Adipocyte (in vitro differentiated cells): ENCODE data around the gene SND1.

Experiments
- DNase-seq: peaks from one replicate; pipeline ENCODE4 v3.0.0-alpha.2; 2015; ENCODE audit warnings: low read depth
- H3K27me3 ChIP-seq: replicated peaks from 2 replicates; pipeline ENCODE4 v1.7.0; 2013; ENCODE audit warnings: mild to moderate bottlenecking, low read length, moderate library complexity; ENCODE audit not compliant: control insufficient read depth, insufficient read depth
- H3K36me3 ChIP-seq: 2 replicates; pipeline ENCODE4 v1.7.0; 2013; ENCODE audit warnings: low read length, mild to moderate bottlenecking, moderate library complexity; ENCODE audit not compliant: control insufficient read depth, insufficient read depth, severe bottlenecking
- H3K4me1 ChIP-seq: 2 replicates; pipeline ENCODE4 v1.7.0; 2013; ENCODE audit warnings: mild to moderate bottlenecking, low read length, moderate library complexity; ENCODE audit not compliant: control insufficient read depth, insufficient read depth
- H3K4me3 ChIP-seq: 2 replicates; pipeline ENCODE4 v1.7.0; 2013; ENCODE audit warnings: mild to moderate bottlenecking, low read length, moderate library complexity
- H3K9ac ChIP-seq: 2 replicates; pipeline ENCODE4 v1.7.0; 2013; ENCODE audit warnings: mild to moderate bottlenecking, low read length, moderate library complexity
- H3K9me3 ChIP-seq: 2 replicates; pipeline ENCODE4 v1.7.0; 2013; ENCODE audit warnings: mild to moderate bottlenecking, low read length, moderate library complexity; ENCODE audit not compliant: control insufficient read depth

SND1 gene

DNA sequence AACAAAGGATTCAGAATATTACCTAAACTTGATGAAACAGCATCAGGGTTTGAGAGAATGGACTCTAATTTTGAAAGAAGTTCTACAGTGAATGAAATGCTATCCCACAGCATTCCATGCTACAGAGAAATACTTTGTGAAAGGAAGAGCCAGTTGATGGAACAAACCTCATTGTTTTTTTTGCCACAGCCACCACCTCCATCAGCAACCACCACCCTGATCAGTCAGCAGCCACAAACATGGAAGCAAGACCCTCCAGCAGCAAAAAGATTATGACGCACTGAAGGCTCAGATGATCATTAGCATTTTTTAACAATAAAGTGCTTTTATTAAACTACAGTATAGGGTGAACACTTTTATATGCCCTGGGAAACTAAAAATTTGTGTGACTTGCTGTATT, 280.5 kb downstream of the SND1 start:
- Histone ChIP-seq H3K4me3 (no peak overlapping the region), H3K4me1 (peaks cover 6% of the 10 kb centered on the region), H3K36me3 (peaks cover 42% of the 10 kb centered on the region), H3K9me3 (peaks cover 5% of the 10 kb centered on the region), H3K27me3 (no peaks in the 10 kb centered on the region), H3K9ac (no peak overlapping the region)
- no peak for DNase-seq

GRCh38 chr7:127933146-127933545, 281.2 kb downstream of the SND1 start:
- peaks cover 5% of the 10 kb centered on the region for H3K9me3 ChIP-seq
- peaks cover 1% of the 10 kb centered on the region for H3K4me1 ChIP-seq
- no peak overlapping the region for H3K9ac ChIP-seq
- DNase-seq: peak; percentile 49
- peaks cover 42% of the 10 kb centered on the region for H3K36me3 ChIP-seq
- H3K27me3 ChIP-seq: no peaks in the 10 kb centered on the region
- no peak overlapping the region for H3K4me3 ChIP-seq

DNA sequence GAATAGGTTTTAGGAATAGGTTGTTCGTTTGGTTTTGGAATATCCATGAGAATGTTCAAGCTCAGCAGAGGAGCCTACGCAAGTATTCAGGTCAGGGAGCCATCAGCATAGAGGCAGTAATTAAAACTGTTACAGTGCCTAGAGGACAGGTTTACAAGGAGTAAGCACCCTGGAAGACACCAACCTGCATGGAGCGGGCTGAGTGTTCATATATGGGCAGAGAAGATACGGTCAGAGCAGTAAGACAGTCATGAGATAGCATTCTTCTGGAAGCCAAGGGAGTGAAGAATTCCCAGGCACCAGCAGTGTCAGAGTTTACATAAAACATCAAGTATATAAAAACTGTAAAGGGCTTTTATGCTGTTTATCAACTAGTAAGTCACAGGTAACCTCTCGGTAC, 282.7 kb downstream of the SND1 start:
- Histone ChIP-seq H3K27me3 (no peaks in the 10 kb centered on the region), H3K9me3 (peaks cover 5% of the 10 kb centered on the region), H3K9ac (no peak overlapping the region), H3K36me3 (peaks cover 34% of the 10 kb centered on the region), H3K4me3 (no peak overlapping the region), H3K4me1 (peaks cover 11% of the 10 kb centered on the region)
- DNase-seq: no peak

GRCh38 chr7:127935847-127936376, 283.9 kb downstream of the SND1 start:
- peaks cover 5% of the 10 kb centered on the region for H3K9me3 ChIP-seq
- H3K9ac ChIP-seq: no peak overlapping the region
- no peak overlapping the region for H3K4me3 ChIP-seq
- DNase-seq: no peak
- H3K4me1 ChIP-seq: peaks cover 11% of the 10 kb centered on the region
- H3K36me3 ChIP-seq: peaks cover 23% of the 10 kb centered on the region
- H3K27me3 ChIP-seq: no peaks in the 10 kb centered on the region

- Histone ChIP-seq H3K36me3 (peaks cover 10% of the 10 kb centered on the region), H3K4me1 (peaks cover 11% of the 10 kb centered on the region), H3K4me3 (no peak overlapping the region), H3K9ac (no peak overlapping the region), H3K9me3 (no peaks in the 10 kb centered on the region), H3K27me3 (no peaks in the 10 kb centered on the region)
- DNase-seq: no peak
Observed at GRCh38 chr7:127937066-127937680, 285.2 kb downstream of the SND1 start.

- Histone ChIP-seq H3K27me3 (no peaks in the 10 kb centered on the region), H3K9ac (no peak overlapping the region), H3K9me3 (no peaks in the 10 kb centered on the region), H3K36me3 (peaks cover 12% of the 10 kb centered on the region), H3K4me1 (peaks cover 11% of the 10 kb centered on the region), H3K4me3 (no peak overlapping the region)
- peak; percentile 88 for DNase-seq
Observed at GRCh38 chr7:127938588-127938987, 286.6 kb downstream of the SND1 start.

- no peak overlapping the region for H3K4me3 ChIP-seq
- no peak overlapping the region for H3K9ac ChIP-seq
- no peaks in the 10 kb centered on the region for H3K27me3 ChIP-seq
- DNase-seq: no peak
- no peaks in the 10 kb centered on the region for H3K9me3 ChIP-seq
- H3K4me1 ChIP-seq: peaks cover 16% of the 10 kb centered on the region
- peaks cover 17% of the 10 kb centered on the region for H3K36me3 ChIP-seq
Observed at GRCh38 chr7:127940381-127941160, 288.6 kb downstream of the SND1 start.

GRCh38 chr7:127941476-127942210, 289.6 kb downstream of the SND1 start:
- no peaks in the 10 kb centered on the region for H3K27me3 ChIP-seq
- H3K9me3 ChIP-seq: no peaks in the 10 kb centered on the region
- H3K4me3 ChIP-seq: no peak overlapping the region
- peaks cover 16% of the 10 kb centered on the region for H3K4me1 ChIP-seq
- no peak for DNase-seq
- H3K9ac ChIP-seq: no peak overlapping the region
- H3K36me3 ChIP-seq: peaks cover 17% of the 10 kb centered on the region

DNA sequence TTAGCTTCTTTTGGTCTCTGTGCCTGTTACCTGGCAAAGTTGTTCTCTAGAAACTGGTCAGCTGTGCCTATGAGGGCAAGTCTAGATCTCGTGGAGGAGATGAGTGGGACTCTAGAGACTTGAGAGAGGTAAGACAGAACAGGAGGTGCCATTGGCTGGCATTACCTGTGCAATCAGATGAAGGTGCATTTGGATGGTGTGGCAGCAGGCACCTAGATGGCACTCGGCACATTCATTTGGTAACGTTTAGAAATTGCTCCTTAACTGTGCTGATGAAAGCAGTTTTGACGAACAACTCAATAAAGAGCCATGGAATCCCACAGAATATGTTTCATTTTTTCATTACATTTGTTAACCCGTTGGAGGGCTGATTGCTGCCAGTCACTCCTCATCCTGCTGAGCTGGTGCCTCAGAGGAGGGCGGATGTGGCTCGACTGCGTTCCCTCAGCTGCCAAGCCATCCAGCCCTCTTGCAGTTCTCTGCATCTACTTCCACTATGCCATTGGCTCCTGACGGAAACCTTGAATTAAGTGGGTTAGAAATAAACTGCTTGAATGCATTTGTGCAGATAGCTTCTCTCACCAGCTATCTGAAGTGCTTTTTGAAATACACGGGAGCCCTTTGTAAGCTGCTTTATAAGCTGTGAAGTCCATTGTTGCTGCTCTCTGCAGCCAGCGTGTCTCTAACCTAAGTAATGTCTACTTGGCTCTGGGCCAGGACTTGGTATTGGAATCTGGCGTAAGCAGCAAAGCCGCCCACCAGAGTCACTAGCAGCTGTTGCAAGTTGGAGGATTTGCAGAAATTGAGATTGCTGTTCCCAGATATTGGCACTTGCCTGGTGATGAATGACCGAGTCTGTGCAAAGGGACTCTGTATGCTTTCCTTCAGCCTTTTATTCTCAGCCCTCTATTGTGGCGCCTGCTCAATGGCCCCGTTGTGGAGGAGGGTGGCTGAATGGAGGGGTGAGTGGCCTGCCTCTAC, 291.8 kb downstream of the SND1 start:
- no peaks in the 10 kb centered on the region for H3K27me3 ChIP-seq
- peaks cover 17% of the 10 kb centered on the region for H3K36me3 ChIP-seq
- H3K4me3 ChIP-seq: no peak overlapping the region
- H3K4me1 ChIP-seq: peaks cover 9% of the 10 kb centered on the region
- no peak for DNase-seq
- H3K9me3 ChIP-seq: no peaks in the 10 kb centered on the region
- H3K9ac ChIP-seq: no peak overlapping the region

DNA sequence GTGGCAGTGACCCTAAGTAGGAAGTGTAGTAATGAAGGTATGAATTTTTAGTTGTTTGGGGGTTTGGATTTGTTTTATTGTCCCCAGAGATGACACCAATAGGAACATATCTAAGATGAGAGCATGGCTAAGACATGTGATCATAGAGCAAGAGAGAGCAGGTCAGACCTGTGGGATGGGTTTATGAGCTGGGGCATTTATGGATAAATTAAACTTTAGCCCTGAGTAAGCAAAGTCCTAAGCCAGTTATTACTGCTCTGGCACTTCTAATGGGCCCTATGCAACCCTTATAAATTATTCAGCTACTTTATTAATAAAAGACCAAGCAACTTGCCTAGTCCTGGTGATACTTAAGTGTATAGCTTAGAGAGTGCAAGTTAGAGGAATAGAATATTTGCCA, 294.1 kb downstream of the SND1 start:
- H3K9ac ChIP-seq: no peak overlapping the region
- H3K36me3 ChIP-seq: peaks cover 17% of the 10 kb centered on the region
- DNase-seq: no peak
- no peak overlapping the region for H3K4me3 ChIP-seq
- no peaks in the 10 kb centered on the region for H3K9me3 ChIP-seq
- H3K27me3 ChIP-seq: no peaks in the 10 kb centered on the region
- H3K4me1 ChIP-seq: peaks cover 5% of the 10 kb centered on the region
